B cell (primary cell): ENCODE results near the gene GCN1. TPM values are rescaled to one million over a fixed set of nuclear protein-coding genes. Genes with fewer than 3 reads are reported as not detected.
A peak's percentile ranks its signal among the peaks of the same experiment; 100 is the strongest.

Experiments
- ATAC-seq: fragments of 200-7000 bp; cut with Tn5 transposase; one replicate; pipeline ENCODE4 v1.10.0; 2021; ENCODE audit warnings: low read depth, mild to moderate bottlenecking, moderate number of reproducible peaks, moderate library complexity
- CTCF ChIA-PET: fragments of 350-600 bp; sonication (Branson Sonifier 250); formaldehyde crosslinking; loops from one replicate; lab custom pipeline; 2021; ENCODE audit warnings: antibody characterized with exemption, inconsistent platforms; lab: Charles Lee
- POLR2A ChIA-PET: fragments of 350-600 bp; sonication (Branson Sonifier 250); formaldehyde crosslinking; loops from one replicate; lab custom pipeline; 2021; ENCODE audit warnings: antibody characterized with exemption; lab: Charles Lee
- DNase-seq: peaks from one replicate; pipeline ENCODE4 v3.0.0; 2013
- H2AFZ ChIP-seq: 2 replicates; pipeline ENCODE4 v1.6.1; 2012; ENCODE audit warnings: mild to moderate bottlenecking, low read depth, low read length; ENCODE audit not compliant: insufficient read depth, poor library complexity, severe bottlenecking
- H3K27ac ChIP-seq, 2 donors: 1 replicate in 1 of 2; 2 replicates in 1 of 2; pipeline ENCODE4 v1.5.1; 2012 to 2013; ENCODE audit warnings: low read length in 2 of 2, mild to moderate bottlenecking in 2 of 2, moderate library complexity in 1 of 2
- H3K27me3 ChIP-seq, 4 experiments: fragments of 200-600 bp in 1 of 4; sonication (generic) in 1 of 4; replicated peaks in 1 of 4; 1 replicate in 2 of 4; 2 replicates in 2 of 4; pipeline versions ENCODE4 v1.6.1 to v1.7.0; 2013 to 2016; ENCODE audit warnings: low read length in 3 of 4, mild to moderate bottlenecking in 2 of 4, mixed read lengths in 1 of 4, moderate library complexity in 1 of 4; ENCODE audit not compliant: insufficient read depth in 4 of 4, control insufficient read depth in 3 of 4; ENCODE audit errors: control extremely low read depth in 1 of 4
- H3K36me3 ChIP-seq, 2 experiments: replicated peaks in 1 of 2; 1 replicate in 1 of 2; 2 replicates in 1 of 2; pipeline versions ENCODE4 v1.6.1 to v1.7.1; 2013; ENCODE audit warnings: low read length in 1 of 2; ENCODE audit not compliant: insufficient read depth in 2 of 2, control insufficient read depth in 1 of 2; ENCODE audit errors: control extremely low read depth in 1 of 2, extremely low read depth in 1 of 2
- H3K4me1 ChIP-seq, 2 donors: fragments of 200-600 bp in 1 of 2; sonication (generic) in 1 of 2; 1 replicate in 1 of 2; 2 replicates in 1 of 2; pipeline versions ENCODE4 v1.5.1 to v1.6.1; 2013 to 2017; ENCODE audit warnings: low read length in 2 of 2; ENCODE audit not compliant: control insufficient read depth in 2 of 2, insufficient read depth in 2 of 2
- H3K4me2 ChIP-seq: replicated peaks from 2 replicates; pipeline ENCODE3; 2012; ENCODE audit warnings: mild to moderate bottlenecking, low read depth, low read length; ENCODE audit not compliant: poor library complexity, severe bottlenecking
- H3K4me3 ChIP-seq, 5 experiments: fragments of 200-600 bp in 1 of 5; sonication (generic) in 1 of 5; 1 replicate in 3 of 5; 2 replicates in 2 of 5; pipeline versions ENCODE4 v1.5.1 to v1.7.0; 2011 to 2016; ENCODE audit warnings: low read length in 4 of 5, mild to moderate bottlenecking in 4 of 5, low read depth in 2 of 5, control low read depth in 1 of 5, moderate library complexity in 1 of 5; ENCODE audit not compliant: insufficient read depth in 1 of 5; ENCODE audit errors: control extremely low read depth in 1 of 5, extremely low read depth in 1 of 5
- H3K79me2 ChIP-seq: fragments of 200-600 bp; sonication (generic); one replicate; pipeline ENCODE4 v1.6.0; 2016; ENCODE audit warnings: low read length; ENCODE audit not compliant: control insufficient read depth, insufficient read depth
- H3K9ac ChIP-seq: fragments of 200-600 bp; sonication (generic); 2 replicates; pipeline ENCODE4 v1.6.1; 2017; ENCODE audit warnings: mild to moderate bottlenecking, low read length, moderate library complexity
- H3K9me3 ChIP-seq, 3 donors: one replicate each; pipeline versions ENCODE4 v1.6.1 to v1.7.1; 2013; ENCODE audit warnings: low read length in 2 of 3; ENCODE audit not compliant: control insufficient read depth in 2 of 3, insufficient read depth in 1 of 3; ENCODE audit errors: control extremely low read depth in 1 of 3
- H4K20me1 ChIP-seq: 2 replicates; pipeline ENCODE4 v1.6.0; 2012; ENCODE audit warnings: mild to moderate bottlenecking, low read length; ENCODE audit not compliant: insufficient read depth, control insufficient read depth, poor library complexity, severe bottlenecking
- H3K27ac Mint-ChIP-seq: one replicate; pipeline ENCODE4 v1.8.0; 2021; ENCODE audit warnings: mixed read lengths
- H3K27me3 Mint-ChIP-seq: one replicate; pipeline ENCODE4 v1.8.0; 2021; ENCODE audit warnings: mixed read lengths
- H3K4me1 Mint-ChIP-seq: one replicate; pipeline ENCODE4 v1.8.0; 2021; ENCODE audit warnings: mixed read lengths
- H3K4me3 Mint-ChIP-seq: one replicate; pipeline ENCODE4 v1.8.0; 2021; ENCODE audit warnings: mixed read lengths
- H3K9me3 Mint-ChIP-seq: one replicate; pipeline ENCODE4 v1.8.0; 2022; ENCODE audit warnings: mixed read lengths; ENCODE audit not compliant: insufficient read depth
- CTCF ChIP-seq: fragments of 200-600 bp; IDR thresholded peaks from one replicate; pipeline ENCODE4 v1.8.0; 2022; ENCODE audit warnings: antibody characterized with exemption, mild to moderate bottlenecking
- EZH2 ChIP-seq: IDR thresholded peaks from 2 replicates; pipeline ENCODE4 v1.6.1; 2012; ENCODE audit warnings: borderline replicate concordance, low read depth, mild to moderate bottlenecking, moderate library complexity, low read length; ENCODE audit not compliant: insufficient read depth, poor library complexity, severe bottlenecking
- WGBS: methylation state at CpG from one replicate; pipeline ENCODE4 v1.1.5; 2013; ENCODE audit warnings: missing lambda C conversion rate; ENCODE audit not compliant: insufficient coverage; 5-methylcytosine and 5-hydroxymethylcytosine counted together
- intact Hi-C: fragments of 100-400 bp; cut with micrococcal nuclease; formaldehyde crosslinking; loops from one replicate; pipeline ENCODE4 v1.10.0; 2022
- polyA plus RNA-seq: library from polyadenylated mRNA; depleted of rRNA; stranded (reverse); fragments of >200 nt; gene quantifications from 2 replicates; pipeline ENCODE4 v1.2.3, GENCODE V29; 2012
- total RNA-seq, 2 donors: library from RNA; stranded (reverse); fragments of 120-200 nt in 1 of 2; gene quantifications; 1 replicate in 1 of 2; 2 replicates in 1 of 2; pipeline versions ENCODE4 v1.2.3 to v1.2.4, GENCODE V29; 2013 to 2022

The GCN1 gene
- total and polyA plus RNA-seq, 2 donors (not counting 1 experiment from before 2014, with no cell fraction given): 41.3 to 127 TPM

GRCh38 chr12:120119271-120119973, 75.1 kb downstream of the GCN1 start:
- intact Hi-C loops: loop anchor here (5.0 kb wide), 1 partner anchor 73 kb away; the partner anchor contains the start of gene GCN1
- peaks cover 30% of the 10 kb centered on the region for H4K20me1 ChIP-seq
- no peaks in the 10 kb centered on the region for H3K27me3 ChIP-seq
- no peaks in the 10 kb centered on the region for H3K9me3 Mint-ChIP-seq
- H3K9ac ChIP-seq: no peak overlapping the region
- peaks cover 0 to 3% (median 0%) of the 10 kb centered on the region in 3 donors for H3K9me3 ChIP-seq
- no peak overlapping the region for H2AFZ ChIP-seq
- WGBS: 68% methylated on average over 6 of the region's 9 CpGs
- TF ChIP-seq CTCF (no peak), EZH2 (no peak)
- H3K4me3 Mint-ChIP-seq: peak overlapping the region; percentile 41
- no peaks in the 10 kb centered on the region for H3K27me3 Mint-ChIP-seq
- H3K79me2 ChIP-seq: peaks cover 43% of the 10 kb centered on the region
- H3K4me3 ChIP-seq: no peak overlapping the region
- peaks cover 74% of the 10 kb centered on the region for H3K4me1 Mint-ChIP-seq
- H3K27ac ChIP-seq: peak overlapping the region in 1 of 2 donors; percentile 48
- DNase-seq (peak; percentile 52), ATAC-seq (no peak)
- CTCF ChIA-PET: interaction anchor here (0.5 to 1.5 kb wide), 6 partner anchors 9 to 785 kb away, joined by 3 to 9 read pairs (median 4); partner anchors contain the start of gene RPLP0
- H3K4me1 ChIP-seq: peaks cover 47 to 76% of the 10 kb centered on the region in 2 donors
- H3K27ac Mint-ChIP-seq: peak overlapping the region; percentile 18
- no peaks in the 10 kb centered on the region for H3K36me3 ChIP-seq
- POLR2A ChIA-PET: interaction anchor here (0.6 to 4.1 kb wide), 5 partner anchors 14 to 172 kb away, joined by 3 to 23 read pairs (median 6); partner anchors contain the start of genes RNU4-2 and RPLP0
- peak overlapping the region; percentile 2 for H3K4me2 ChIP-seq
